HepG2 (cell line): ENCODE results near the gene TOPBP1. TPM values are rescaled to one million over a fixed set of nuclear protein-coding genes. Genes with fewer than 3 reads are reported as not detected.

Experiments used
- ATAC-seq: fragments of 200-7000 bp; cut with Tn5 transposase; 3 replicates; pipeline ENCODE4 v1.9.1; 2020; ENCODE audit warnings: mild to moderate bottlenecking, moderate library complexity
- BruUV-seq: library from RNA; stranded (reverse); fragments of 400-500 nt; replicated peaks from 2 replicates; lab custom pipeline; 2021; lab: Mats Ljungman, UMichigan
- CTCF ChIA-PET: fragments of 300-600 bp; formaldehyde crosslinking; extraction: SDS; loops from one replicate; lab custom pipeline; 2021; ENCODE audit warnings: low total read pairs, inconsistent platforms, low intra/inter-chr PET ratio; lab: Yijun Ruan, JAX
- POLR2A ChIA-PET: fragments of 350-600 bp; sonication (Branson Sonifier 250); formaldehyde crosslinking; loops from one replicate; lab custom pipeline; 2020; ENCODE audit warnings: antibody characterized with exemption, inconsistent platforms; lab: Yijun Ruan, JAX
- DNase-seq: peaks from one replicate; pipeline ENCODE4 v3.0.0-alpha.2; 2015; ENCODE audit warnings: low spot score
- FAIRE-seq: peaks from 3 replicates; lab custom pipeline; 2011; peaks lifted over from hg19 to GRCh38; lab: Jason Lieb, UNC
- H2AFZ ChIP-seq: one replicate; pipeline ENCODE4 v1.6.1; 2011; ENCODE audit warnings: low read length, inconsistent platforms
- H3K27ac ChIP-seq: fragments of 300-600 bp; 3 replicates; pipeline ENCODE4 v1.8.0; 2011; ENCODE audit warnings: mixed run types, mild to moderate bottlenecking, mixed read lengths, low read length, inconsistent platforms; ENCODE audit not compliant: insufficient read depth; ENCODE audit errors: extremely low read length
- H3K27me3 ChIP-seq, 2 experiments: fragments of 200-600 bp in 1 of 2; 2 replicates in 1 of 2; 3 replicates in 1 of 2; pipeline versions ENCODE4 v1.6.0 to v1.8.0; 2011; ENCODE audit warnings: low read length in 2 of 2, mild to moderate bottlenecking in 2 of 2, moderate library complexity in 2 of 2, inconsistent platforms in 1 of 2; ENCODE audit not compliant: insufficient read depth in 2 of 2, control insufficient read depth in 1 of 2
- H3K36me3 ChIP-seq, 2 experiments: fragments of 200-600 bp in 1 of 2; replicated peaks in 1 of 2; 2 replicates in 1 of 2; 3 replicates in 1 of 2; pipeline versions ENCODE4 v1.5.1 to v1.8.0; 2011; ENCODE audit warnings: low read length in 2 of 2, inconsistent platforms in 1 of 2; ENCODE audit not compliant: insufficient read depth in 2 of 2, control insufficient read depth in 1 of 2
- H3K4me1 ChIP-seq: 2 replicates; pipeline ENCODE4 v1.5.1; 2012; ENCODE audit warnings: low read length, inconsistent platforms; ENCODE audit not compliant: insufficient read depth
- H3K4me2 ChIP-seq: 2 replicates; pipeline ENCODE4 v1.6.0; 2011; ENCODE audit warnings: low read depth, low read length, inconsistent platforms
- H3K4me3 ChIP-seq, 3 experiments: fragments of 200-600 bp in 1 of 3; sonication (generic), shearing (Covaris generic) in 1 of 3; replicated peaks in 1 of 3; 2 replicates each; pipeline ENCODE4 v1.5.1; 2011 to 2016; ENCODE audit warnings: low read length in 3 of 3, inconsistent platforms in 2 of 3, low read depth in 2 of 3, mild to moderate bottlenecking in 2 of 3, control low read depth in 1 of 3, mixed read lengths in 1 of 3; ENCODE audit not compliant: insufficient read depth in 1 of 3
- H3K79me2 ChIP-seq: one replicate; pipeline ENCODE4 v1.6.1; 2011; ENCODE audit warnings: low read length, inconsistent platforms; ENCODE audit not compliant: insufficient read depth
- H3K9ac ChIP-seq: 2 replicates; pipeline ENCODE4 v1.6.0; 2011; ENCODE audit warnings: mild to moderate bottlenecking, low read depth, low read length, inconsistent platforms; ENCODE audit not compliant: insufficient read depth
- H3K9me3 ChIP-seq: 2 replicates; pipeline ENCODE4 v1.5.1; 2012; ENCODE audit warnings: mild to moderate bottlenecking, low read length
- H4K20me1 ChIP-seq: 2 replicates; pipeline ENCODE4 v1.6.0; 2011; ENCODE audit warnings: inconsistent platforms, mild to moderate bottlenecking, low read length, moderate library complexity; ENCODE audit not compliant: insufficient read depth
- FLYWCH1 ChIP-seq: sonication (generic); formaldehyde crosslinking; IDR thresholded peaks from 2 replicates; pipeline ENCODE4 v1.8.1; 2023; ENCODE audit warnings: mild to moderate bottlenecking, missing genetic modification reagents
- HNRNPK ChIP-seq: fragments of 200-400 bp; formaldehyde crosslinking; IDR thresholded peaks from 2 replicates; pipeline ENCODE4 v1.6.1; 2018; ENCODE audit warnings: low read length, low read depth, moderate library complexity, mild to moderate bottlenecking; ENCODE audit not compliant: poor library complexity, severe bottlenecking
- MLX ChIP-seq: IDR thresholded peaks from 2 replicates; pipeline ENCODE4 v1.6.1; 2016
- NCOA2 ChIP-seq: sonication (generic); formaldehyde crosslinking; IDR thresholded peaks from 2 replicates; pipeline ENCODE4 v1.8.0; 2022; ENCODE audit warnings: inconsistent platforms
- SPEN ChIP-seq: sonication (generic); formaldehyde crosslinking; IDR thresholded peaks from 2 replicates; pipeline ENCODE4 v1.5.1; 2020; ENCODE audit warnings: low read depth, mild to moderate bottlenecking, missing genetic modification reagents
- ZFP91 ChIP-seq: sonication (generic); formaldehyde crosslinking; IDR thresholded peaks from 2 replicates; pipeline ENCODE4 v1.9.0; 2022; ENCODE audit warnings: missing genetic modification reagents, mild to moderate bottlenecking, borderline replicate concordance
- ZSCAN9 ChIP-seq: IDR thresholded peaks from 2 replicates; pipeline ENCODE4 v1.6.1; 2016; ENCODE audit warnings: borderline replicate concordance
- WGBS: methylation state at CpG from one replicate; pipeline ENCODE4 v1.1.6; 2017; ENCODE audit warnings: low lambda C conversion rate; 5-methylcytosine and 5-hydroxymethylcytosine counted together
- in situ Hi-C: cut with HindIII; loops from 2 replicates; pipeline ENCODE4 v1.10.0; 2017; ENCODE audit warnings: low pct_unique_long_range_greater_than_20kb; ENCODE audit not compliant: extremely low pct_ligation_motif_present
- intact Hi-C: fragments of 100-400 bp; cut with micrococcal nuclease; formaldehyde crosslinking; loops from one replicate; pipeline ENCODE4 v1.10.0; 2022; ENCODE audit not compliant: unreplicated experiment
- polyA plus RNA-seq, 8 experiments: library from polyadenylated mRNA; depleted of rRNA in 3 of 8; stranded (reverse) in 7 of 8; unstranded in 1 of 8; fragments of >200 nt; fragmentation: Illumina TruSeq in 4 of 8; extraction: Trizol in 4 of 8; gene quantifications; 2 replicates each; pipeline versions ENCODE4 v1.2.1 to v1.2.3, GENCODE V29; 2011 to 2016; ENCODE audit warnings: low read depth in 4 of 8, missing spikeins in 1 of 8, mixed read lengths in 1 of 8; ENCODE audit not compliant: insufficient read depth in 1 of 8
- total RNA-seq, 5 experiments: library from RNA; depleted of rRNA; stranded (reverse); fragments of >200 nt; fragmentation: Illumina TruSeq; extraction: Trizol; gene quantifications; 2 replicates each; pipeline ENCODE4 v1.2.3, GENCODE V29; 2016; ENCODE audit warnings: low read depth in 1 of 5
- TF ChIP-seq, protein P1 (sequence below): sonication (generic); formaldehyde crosslinking; IDR thresholded peaks from 2 replicates; pipeline ENCODE4 v1.4.0; 2020; ENCODE audit warnings: low read depth, missing genetic modification reagents

TOPBP1 gene
- total and polyA plus RNA-seq, 2 of the 13 experiments (the other 11 are each of a cell fraction or from before 2014, with no cell fraction given), result 24.3 to 42.9 TPM

GRCh38 chr3:133662278-133662651, 524 bp upstream of the TOPBP1 start (continued):
- TF ChIP-seq NCOA2, result 0 out of 2 replicates have a peak, but pooled peaks have one; percentile 6
- TF ChIP-seq, protein P1, sequence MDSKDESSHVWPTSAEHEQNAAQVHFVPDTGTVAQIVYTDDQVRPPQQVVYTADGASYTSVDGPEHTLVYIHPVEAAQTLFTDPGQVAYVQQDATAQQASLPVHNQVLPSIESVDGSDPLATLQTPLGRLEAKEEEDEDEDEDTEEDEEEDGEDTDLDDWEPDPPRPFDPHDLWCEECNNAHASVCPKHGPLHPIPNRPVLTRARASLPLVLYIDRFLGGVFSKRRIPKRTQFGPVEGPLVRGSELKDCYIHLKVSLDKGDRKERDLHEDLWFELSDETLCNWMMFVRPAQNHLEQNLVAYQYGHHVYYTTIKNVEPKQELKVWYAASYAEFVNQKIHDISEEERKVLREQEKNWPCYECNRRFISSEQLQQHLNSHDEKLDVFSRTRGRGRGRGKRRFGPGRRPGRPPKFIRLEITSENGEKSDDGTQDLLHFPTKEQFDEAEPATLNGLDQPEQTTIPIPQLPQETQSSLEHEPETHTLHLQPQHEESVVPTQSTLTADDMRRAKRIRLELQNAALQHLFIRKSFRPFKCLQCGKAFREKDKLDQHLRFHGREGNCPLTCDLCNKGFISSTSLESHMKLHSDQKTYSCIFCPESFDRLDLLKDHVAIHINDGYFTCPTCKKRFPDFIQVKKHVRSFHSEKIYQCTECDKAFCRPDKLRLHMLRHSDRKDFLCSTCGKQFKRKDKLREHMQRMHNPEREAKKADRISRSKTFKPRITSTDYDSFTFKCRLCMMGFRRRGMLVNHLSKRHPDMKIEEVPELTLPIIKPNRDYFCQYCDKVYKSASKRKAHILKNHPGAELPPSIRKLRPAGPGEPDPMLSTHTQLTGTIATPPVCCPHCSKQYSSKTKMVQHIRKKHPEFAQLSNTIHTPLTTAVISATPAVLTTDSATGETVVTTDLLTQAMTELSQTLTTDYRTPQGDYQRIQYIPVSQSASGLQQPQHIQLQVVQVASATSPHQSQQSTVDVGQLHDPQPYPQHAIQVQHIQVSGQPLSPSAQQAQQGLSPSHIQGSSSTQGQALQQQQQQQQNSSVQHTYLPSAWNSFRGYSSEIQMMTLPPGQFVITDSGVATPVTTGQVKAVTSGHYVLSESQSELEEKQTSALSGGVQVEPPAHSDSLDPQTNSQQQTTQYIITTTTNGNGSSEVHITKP (CRISPR knock-in tag), result 0 out of 2 replicates have a peak, but pooled peaks have one; percentile 5
- TF ChIP-seq ZFP91, result peak; percentile 11; the same call in 1 of the 2 replicates
- 0 out of 2 replicates have a peak, but pooled peaks have one; percentile 42 for TF ChIP-seq ZSCAN9 (CRISPR knock-in tag)
- TF ChIP-seq SPEN (CRISPR knock-in tag), result peak; percentile 5; the same call in 1 of the 2 replicates
- no peak for TF ChIP-seq MLX (CRISPR knock-in tag)

DNA sequence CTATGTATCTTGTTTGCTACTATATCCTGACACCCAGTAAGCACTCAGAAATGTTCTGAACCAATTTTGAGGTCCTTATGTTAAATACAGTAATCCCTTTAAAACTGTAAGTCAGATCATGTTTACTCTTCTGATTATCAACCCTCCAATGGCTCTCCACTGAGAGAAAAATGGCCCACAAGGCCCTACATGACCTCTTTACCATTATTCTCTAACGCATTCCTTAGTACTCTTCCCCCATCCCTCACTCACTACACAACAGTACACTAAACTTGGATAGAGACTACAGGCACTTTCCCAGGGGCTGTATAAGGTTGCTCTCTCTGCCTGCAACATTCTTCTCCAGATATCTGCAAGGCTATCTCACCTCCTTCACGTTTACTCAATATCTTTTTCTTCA, 1.9 kb downstream of the TOPBP1 start:
- no peak for ATAC-seq
- no TSS peak for BruUV-seq
- Histone ChIP-seq H3K36me3 (peaks cover 1 to 32% of the 10 kb centered on the region in 2 experiments), H3K27me3 (no peaks in the 10 kb centered on the region; a peak in 1 of 5 replicates), H3K4me1 (peaks cover 42% of the 10 kb centered on the region), H4K20me1 (no peaks in the 10 kb centered on the region), H3K4me2 (peak overlapping the region; percentile 95), H3K27ac (no peak overlapping the region), H3K4me3 (peak overlapping the region in 1 of 3 experiments; percentile 91; a peak in 1 of 6 replicates), H3K9ac (no peak overlapping the region), H3K79me2 (peaks cover 45% of the 10 kb centered on the region), H3K9me3 (no peaks in the 10 kb centered on the region), H2AFZ (no peak overlapping the region)
- intact Hi-C loops (loop anchor here (5.0 kb wide), 2 partner anchors 47 to 162 kb away; no protein-coding TSS in a partner anchor), in situ Hi-C loops (loop anchor here (5.0 kb wide), 2 partner anchors 87 to 162 kb away; partner anchors contain the start of gene TF)
- TF ChIP-seq HNRNPK (peak; percentile 32), FLYWCH1 (CRISPR knock-in tag) (no peak)
- POLR2A ChIA-PET, result no interaction called here
- no peak for FAIRE-seq
- CTCF ChIA-PET, result no interaction called here
- 85% methylated on average over 2 of the region's 2 CpGs for WGBS
- no peak for DNase-seq
